Stimulated activated naive B cell treated with anti-CD40 and anti-IgM and Interleukin-4, amounts not matched to agents 10 μg/mL and 1 μg/mL and 100 μg/mL, for 72 hours (primary cell): ENCODE results near the gene CRISP1.
"Not testable (repeated sequence)": the region's sequence is repeated elsewhere in the genome, so short reads cannot be mapped to it uniquely, and the experiment has no call there.

Experiments
- ATAC-seq, 2 donors: fragments of 150-1000 bp; cut with Tn5 transposase; replicated peaks; 2 replicates each; pipeline ENCODE4 v1.10.0; 2021; ENCODE audit warnings: moderate library complexity in 1 of 2
- DNase-seq: peaks from one replicate; pipeline ENCODE4 v3.0.0; 2021
- H3K27ac Mint-ChIP-seq: one replicate; pipeline ENCODE4 v1.8.0; 2022; ENCODE audit warnings: mild to moderate bottlenecking, mixed read lengths
- H3K27me3 Mint-ChIP-seq, 2 donors: one replicate each; pipeline ENCODE4 v1.8.0; 2022; ENCODE audit warnings: mixed read lengths in 2 of 2
- H3K36me3 Mint-ChIP-seq, 2 donors: one replicate each; pipeline ENCODE4 v1.8.0; 2022; ENCODE audit warnings: mixed read lengths in 2 of 2, mild to moderate bottlenecking in 1 of 2
- H3K4me1 Mint-ChIP-seq, 2 donors: one replicate each; pipeline ENCODE4 v1.8.0; 2022; ENCODE audit warnings: mixed read lengths in 2 of 2, mild to moderate bottlenecking in 1 of 2
- H3K4me3 Mint-ChIP-seq, 2 donors: one replicate each; pipeline ENCODE4 v1.8.0; 2022; ENCODE audit warnings: mild to moderate bottlenecking in 2 of 2, mixed read lengths in 2 of 2, moderate library complexity in 1 of 2
- H3K9me3 Mint-ChIP-seq, 2 donors: one replicate each; pipeline ENCODE4 v1.8.0; 2022; ENCODE audit warnings: mixed read lengths in 2 of 2, mild to moderate bottlenecking in 1 of 2

CRISP1 gene

GRCh38 chr6:49866485-49866943 is at the start of gene CRISP1:
CRISP1 (minus strand) TSS chr6:49866535; CDS start chr6:49857400, 9,135 bp downstream.
- Mint-ChIP-seq H3K4me3 (no peak within 1 kb of the TSS), H3K4me1 (no peaks in the 10 kb centered on the region), H3K9me3 (peaks cover 5 to 6% of the 10 kb centered on the region in 2 donors), H3K27ac (no peak within 1 kb of the TSS), H3K36me3 (no peaks in the 10 kb centered on the region), H3K27me3 (no peaks in the 10 kb centered on the region)
- DNase-seq, result no peak
- no peak for ATAC-seq

DNA sequence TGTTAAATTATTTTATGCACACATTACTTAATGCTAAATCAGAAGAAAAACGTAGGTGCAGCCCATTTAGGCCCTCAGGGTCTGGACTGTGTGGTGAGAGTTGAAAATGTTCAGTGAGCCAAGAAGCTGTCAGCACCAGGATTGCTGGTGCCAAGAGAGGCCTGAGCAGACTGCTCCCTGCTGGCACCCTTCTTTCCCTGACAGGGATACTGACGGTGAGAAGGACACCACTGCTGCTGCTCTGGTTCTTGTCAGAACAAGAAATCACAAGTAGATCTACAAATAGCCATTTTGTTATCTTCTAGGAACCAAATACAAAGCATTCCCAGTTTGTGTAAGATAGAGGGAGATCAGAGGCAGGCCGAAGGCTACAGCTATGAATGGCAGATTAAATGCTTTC is 48.7 kb upstream of the CRISP1 start:
- no peaks in the 10 kb centered on the region for H3K27me3 Mint-ChIP-seq
- ATAC-seq (no peak), DNase-seq (no peak)
- H3K27ac Mint-ChIP-seq, result no peak overlapping the region
- no peak overlapping the region for H3K4me3 Mint-ChIP-seq
- H3K4me1 Mint-ChIP-seq, result no peaks in the 10 kb centered on the region
- no peaks in the 10 kb centered on the region for H3K9me3 Mint-ChIP-seq
- no peaks in the 10 kb centered on the region for H3K36me3 Mint-ChIP-seq

GRCh38 chr6:49913636-49914375 is 47.5 kb upstream of the CRISP1 start:
- H3K27me3 Mint-ChIP-seq, result no peaks in the 10 kb centered on the region
- H3K36me3 Mint-ChIP-seq, result no peaks in the 10 kb centered on the region
- ATAC-seq, result no peak

DNA sequence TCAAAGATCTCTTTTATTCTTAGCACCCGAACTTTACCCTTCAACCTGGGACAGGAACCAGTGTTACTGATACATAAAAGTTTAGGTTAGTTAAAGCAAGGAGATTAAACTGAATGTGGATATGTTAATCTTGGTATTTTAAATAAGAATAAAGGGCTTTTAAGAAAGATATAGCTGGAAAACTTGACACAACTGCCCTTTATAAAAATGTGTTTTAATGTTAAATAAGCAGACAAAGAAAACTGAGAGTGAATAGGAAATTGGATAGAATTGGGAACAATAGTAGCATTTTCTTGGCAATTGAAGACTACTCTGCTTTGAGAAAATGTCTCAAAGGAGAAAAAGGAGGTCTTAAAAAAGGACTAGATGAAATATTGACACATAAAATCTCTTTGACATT is 45.9 kb upstream of the CRISP1 start:
- no peaks in the 10 kb centered on the region for H3K4me1 Mint-ChIP-seq
- no peaks in the 10 kb centered on the region for H3K36me3 Mint-ChIP-seq
- H3K9me3 Mint-ChIP-seq, result no peaks in the 10 kb centered on the region
- no peak for DNase-seq
- no peaks in the 10 kb centered on the region for H3K27me3 Mint-ChIP-seq
- ATAC-seq, result no peak
- H3K27ac Mint-ChIP-seq, result no peak overlapping the region
- no peak overlapping the region for H3K4me3 Mint-ChIP-seq

More at GRCh38 chr6:49913636-49914375, 47.5 kb upstream of the CRISP1 start:
- Mint-ChIP-seq H3K4me1 (no peaks in the 10 kb centered on the region), H3K9me3 (no peaks in the 10 kb centered on the region), H3K27ac (no peak overlapping the region), H3K4me3 (no peak overlapping the region)
- DNase-seq, result no peak

GRCh38 chr6:49911252-49911651 is 44.9 kb upstream of the CRISP1 start:
- no peaks in the 10 kb centered on the region for H3K4me1 Mint-ChIP-seq
- DNase-seq (no peak), ATAC-seq (no peak)
- H3K4me3 Mint-ChIP-seq, result no peak overlapping the region
- H3K9me3 Mint-ChIP-seq, result no peaks in the 10 kb centered on the region
- H3K27ac Mint-ChIP-seq, result no peak overlapping the region
- H3K27me3 Mint-ChIP-seq, result no peaks in the 10 kb centered on the region
- H3K36me3 Mint-ChIP-seq, result no peaks in the 10 kb centered on the region

DNA sequence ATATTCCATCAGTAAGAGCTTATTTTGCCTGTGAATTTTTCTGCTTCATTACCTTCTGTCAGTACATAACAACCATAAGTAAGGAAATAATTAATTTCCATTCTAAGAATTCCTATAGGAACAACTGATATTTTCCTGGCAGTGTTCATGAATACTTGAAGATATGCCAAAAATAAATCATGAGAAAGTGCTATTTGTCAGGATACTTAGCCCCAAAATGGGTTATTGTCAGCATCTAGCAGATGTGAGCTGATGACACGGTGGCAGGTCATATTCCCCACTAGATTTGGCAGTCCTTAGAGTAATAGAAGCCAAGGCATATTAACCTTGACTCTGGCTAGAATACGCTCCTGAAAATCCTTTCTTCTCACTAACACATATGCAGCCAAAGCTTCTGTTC is 43.2 kb upstream of the CRISP1 start:
- ATAC-seq, result no peak
- Mint-ChIP-seq H3K9me3 (no peaks in the 10 kb centered on the region), H3K27me3 (no peaks in the 10 kb centered on the region), H3K27ac (no peak overlapping the region), H3K4me1 (no peaks in the 10 kb centered on the region), H3K36me3 (no peaks in the 10 kb centered on the region), H3K4me3 (no peak overlapping the region)
- DNase-seq, result no peak

GRCh38 chr6:49906526-49906925 is 40.2 kb upstream of the CRISP1 start:
- H3K4me1 Mint-ChIP-seq, result no peaks in the 10 kb centered on the region
- H3K4me3 Mint-ChIP-seq, result no peak overlapping the region
- DNase-seq (no peak), ATAC-seq (no peak)
- H3K9me3 Mint-ChIP-seq, result no peaks in the 10 kb centered on the region
- no peaks in the 10 kb centered on the region for H3K27me3 Mint-ChIP-seq
- H3K27ac Mint-ChIP-seq, result no peak overlapping the region
- H3K36me3 Mint-ChIP-seq, result no peaks in the 10 kb centered on the region

DNA sequence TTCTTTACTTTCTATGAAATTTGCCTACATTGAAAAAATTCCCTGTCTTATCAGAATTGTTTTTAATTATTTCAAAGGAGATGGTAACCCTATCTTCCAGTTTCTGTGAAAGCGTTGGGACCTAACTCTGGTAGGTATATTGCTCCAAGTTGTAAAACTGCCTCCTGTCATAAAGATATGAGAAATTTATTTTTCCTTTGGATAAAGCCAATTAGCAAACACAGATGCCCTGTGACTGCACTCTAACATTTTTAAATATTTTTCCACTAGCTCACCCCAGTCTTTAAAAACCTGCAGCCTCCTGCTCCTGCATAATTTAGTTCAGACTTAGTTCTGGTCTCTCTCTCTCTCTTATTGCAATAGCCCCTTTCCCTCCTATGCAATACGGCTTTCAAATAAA is 39.0 kb upstream of the CRISP1 start:
- Mint-ChIP-seq H3K4me1 (no peaks in the 10 kb centered on the region), H3K27me3 (no peaks in the 10 kb centered on the region), H3K4me3 (no peak overlapping the region), H3K27ac (no peak overlapping the region), H3K36me3 (no peaks in the 10 kb centered on the region), H3K9me3 (no peaks in the 10 kb centered on the region)
- DNase-seq, result no peak
- no peak for ATAC-seq

- DNase-seq (no peak), ATAC-seq (no peak)
- H3K27ac Mint-ChIP-seq, result no peak overlapping the region
- no peaks in the 10 kb centered on the region for H3K4me1 Mint-ChIP-seq
- H3K9me3 Mint-ChIP-seq, result peaks cover 0 to 2% of the 10 kb centered on the region in 2 donors
- no peaks in the 10 kb centered on the region for H3K36me3 Mint-ChIP-seq
- H3K4me3 Mint-ChIP-seq, result no peak overlapping the region
- no peaks in the 10 kb centered on the region for H3K27me3 Mint-ChIP-seq
These were observed 36.5 kb upstream of the CRISP1 start for GRCh38 chr6:49902856-49903255.

DNA sequence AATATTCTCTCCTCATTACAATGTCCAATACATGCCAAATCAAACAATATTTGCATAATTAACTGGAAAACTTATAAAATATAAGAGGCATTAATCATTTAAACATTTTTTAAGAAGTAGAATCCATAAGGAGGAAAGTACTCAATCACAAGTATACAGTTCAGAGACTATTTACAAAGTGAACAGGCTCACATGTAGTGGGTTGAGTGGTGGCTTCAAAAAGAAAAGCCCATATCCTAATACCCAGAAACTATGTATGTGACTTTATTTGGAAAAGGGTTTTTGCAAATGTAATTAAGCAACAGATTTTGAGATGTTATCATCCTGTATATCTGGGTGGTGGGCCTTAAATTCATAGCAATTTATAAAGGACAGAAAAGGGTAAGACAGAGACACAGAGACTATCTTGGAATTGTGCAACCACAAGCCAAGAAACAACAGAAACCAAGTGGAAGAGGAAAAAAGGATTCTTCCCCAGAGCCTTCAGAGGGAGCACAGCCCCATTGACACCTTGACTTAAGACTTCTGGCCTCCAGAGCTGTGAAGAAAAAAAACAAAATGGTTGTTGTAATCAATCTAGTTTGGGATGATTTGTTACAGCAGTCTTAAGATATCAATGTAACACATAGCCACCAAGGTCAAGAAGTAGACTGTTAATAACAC is 32.7 kb upstream of the CRISP1 start:
- H3K4me3 Mint-ChIP-seq, result no peak overlapping the region
- DNase-seq (no peak), ATAC-seq (no peak)
- H3K27me3 Mint-ChIP-seq, result no peaks in the 10 kb centered on the region
- no peaks in the 10 kb centered on the region for H3K4me1 Mint-ChIP-seq
- H3K36me3 Mint-ChIP-seq, result no peaks in the 10 kb centered on the region
- no peak overlapping the region for H3K27ac Mint-ChIP-seq
- peaks cover 0 to 15% of the 10 kb centered on the region in 2 donors for H3K9me3 Mint-ChIP-seq

DNA sequence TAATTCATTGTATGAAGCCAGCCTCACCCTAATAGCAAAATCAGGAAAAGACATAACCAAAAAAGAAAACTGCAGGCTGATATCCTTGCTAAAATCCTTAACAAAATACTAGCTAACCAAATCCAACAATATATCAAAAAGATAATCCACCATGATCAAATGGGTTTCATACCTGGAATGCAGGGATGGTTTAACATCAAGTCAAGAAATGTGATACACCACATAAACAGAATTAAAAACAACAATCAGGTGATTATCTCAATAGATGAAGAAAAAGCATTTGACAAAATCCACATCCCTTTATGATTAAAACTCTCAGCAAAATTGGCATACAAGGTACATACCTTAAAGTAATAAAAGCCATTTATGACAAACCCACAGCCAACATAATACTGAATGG is 29.2 kb upstream of the CRISP1 start:
- peaks cover 4 to 18% of the 10 kb centered on the region in 2 donors for H3K9me3 Mint-ChIP-seq

DNA sequence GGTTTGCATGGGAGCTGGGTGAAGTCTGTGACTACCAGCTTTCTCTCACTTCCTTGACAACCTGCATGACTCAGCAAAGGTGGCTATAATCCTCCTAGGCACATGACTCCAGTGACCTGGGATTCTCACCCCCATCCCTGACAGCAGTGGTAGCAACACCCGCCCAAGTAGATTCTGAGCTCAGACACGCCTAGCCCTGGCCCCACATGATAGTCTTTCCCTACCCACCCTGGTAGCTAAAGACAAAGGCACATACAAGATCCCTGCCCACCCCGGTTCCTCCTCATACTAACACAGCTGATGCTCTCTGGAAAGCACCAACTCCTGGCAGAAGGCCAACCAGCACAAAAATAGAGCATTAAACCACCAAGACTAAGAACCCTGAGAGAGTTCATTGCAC is 25.9 kb upstream of the CRISP1 start:
- no peaks in the 10 kb centered on the region for H3K27me3 Mint-ChIP-seq
- H3K9me3 Mint-ChIP-seq, result peaks cover 4 to 16% of the 10 kb centered on the region in 2 donors
- H3K4me3 Mint-ChIP-seq, result no peak overlapping the region
- DNase-seq, result no peak
- ATAC-seq, result no peak
- no peaks in the 10 kb centered on the region for H3K4me1 Mint-ChIP-seq
- H3K36me3 Mint-ChIP-seq, result no peaks in the 10 kb centered on the region
- H3K27ac Mint-ChIP-seq, result no peak overlapping the region

More for the DNA sequence above, 29.2 kb upstream of the CRISP1 start:
- H3K4me1 Mint-ChIP-seq, H3K27ac Mint-ChIP-seq, H3K4me3 Mint-ChIP-seq, H3K27me3 Mint-ChIP-seq, ATAC-seq, DNase-seq, H3K36me3 Mint-ChIP-seq: not testable (repeated sequence)

- ATAC-seq (no peak), DNase-seq (no peak)
- Mint-ChIP-seq H3K27me3 (no peaks in the 10 kb centered on the region), H3K36me3 (no peaks in the 10 kb centered on the region), H3K9me3 (peaks cover 4 to 14% of the 10 kb centered on the region in 2 donors), H3K4me1 (no peaks in the 10 kb centered on the region), H3K4me3 (no peak overlapping the region), H3K27ac (no peak overlapping the region)
These were observed 24.7 kb upstream of the CRISP1 start for GRCh38 chr6:49890988-49891387.

DNA sequence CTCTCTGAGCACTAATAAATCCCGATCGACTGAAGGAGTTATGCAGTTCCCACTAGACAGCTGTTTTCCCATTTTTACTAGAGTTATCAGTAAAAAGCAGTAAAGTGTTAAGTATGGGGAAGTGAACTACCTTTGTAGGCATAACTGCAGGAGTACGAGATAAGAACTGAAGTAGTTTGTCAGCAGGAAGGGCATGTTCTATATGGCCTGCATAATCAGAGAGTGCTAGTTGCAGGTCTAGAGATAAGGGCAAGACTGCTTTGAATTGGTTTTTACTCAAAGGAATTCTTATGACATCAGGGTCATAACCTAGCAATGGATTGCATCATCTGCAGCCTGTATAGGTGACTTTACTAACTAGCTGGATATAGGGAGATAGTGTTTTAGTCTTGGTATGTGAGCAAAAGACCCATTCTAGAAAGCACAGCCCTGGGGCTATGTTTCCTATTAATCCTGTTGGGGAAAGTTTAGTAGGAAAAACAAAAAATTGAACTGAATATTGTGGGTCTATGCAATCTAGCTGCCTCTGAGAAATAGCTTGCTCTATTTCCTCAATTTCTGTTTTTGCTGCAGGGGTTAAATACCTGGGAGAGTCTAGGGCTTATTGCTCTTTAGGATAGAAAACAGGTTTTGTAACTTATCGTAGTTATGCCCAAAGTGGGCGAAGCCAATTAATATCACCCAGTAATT is 22.6 kb upstream of the CRISP1 start:
- H3K36me3 Mint-ChIP-seq, result no peaks in the 10 kb centered on the region
- ATAC-seq (no peak), DNase-seq (no peak)
- peaks cover 4 to 9% of the 10 kb centered on the region in 2 donors for H3K9me3 Mint-ChIP-seq
- no peaks in the 10 kb centered on the region for H3K27me3 Mint-ChIP-seq
- no peak overlapping the region for H3K27ac Mint-ChIP-seq
- no peak overlapping the region for H3K4me3 Mint-ChIP-seq
- no peaks in the 10 kb centered on the region for H3K4me1 Mint-ChIP-seq
